Measurements from ENCODE around the gene DUSP16.

Gene DUSP16

GRCh38 chr12:12453635-12454034 lies 109.0 kb downstream of the DUSP16 start:
- Histone ChIP-seq H3K9me3 (ENCODE audit: insufficient read depth, low read depth, low read length) (no peaks in the 10 kb centered on the region), H3K9ac (ENCODE audit: low read length) (no peak overlapping the region), H2AK5ac (ENCODE audit: low read length) (no peak overlapping the region), H3K4me3 (ENCODE audit: low read depth, low read length) (no peak overlapping the region), H2BK120ac (ENCODE audit: insufficient read depth, low read length, poor library complexity) (no peak overlapping the region), H3K36me3 (ENCODE audit: control insufficient read depth in 1 of 2, insufficient read depth in 2 of 2, low read length in 2 of 2) (no peaks in the 10 kb centered on the region), H4K8ac (ENCODE audit: low read depth, low read length) (no peak overlapping the region), H3K4me1 (ENCODE audit: control insufficient read depth in 1 of 2, insufficient read depth in 2 of 2, low read length in 2 of 2) (no peaks in the 10 kb centered on the region), H3K14ac (ENCODE audit: low read length) (no peak overlapping the region), H2AFZ (ENCODE audit: insufficient read depth, low read length, poor library complexity) (no peak overlapping the region), H3K27me3 (ENCODE audit: insufficient read depth, low read length) (no peaks in the 10 kb centered on the region), H3K4ac (ENCODE audit: low read depth, low read length) (no peak overlapping the region), H3K18ac (ENCODE audit: low read length) (no peak overlapping the region), H4K91ac (ENCODE audit: low read depth, low read length) (no peak overlapping the region), H3K23ac (ENCODE audit: low read length) (no peak overlapping the region), H3K79me1 (ENCODE audit: low read length) (no peaks in the 10 kb centered on the region), H4K12ac (ENCODE audit: low read depth, low read length) (no peak overlapping the region), H2BK12ac (ENCODE audit: low read length) (no peak overlapping the region), H3K4me2 (ENCODE audit: low read length) (no peak overlapping the region), H3K27ac (ENCODE audit: low read depth, low read length) (no peak overlapping the region), H3K79me2 (ENCODE audit: control insufficient read depth, insufficient read depth, low read length, poor library complexity) (no peaks in the 10 kb centered on the region), H2BK5ac (ENCODE audit: low read depth, low read length, poor library complexity) (no peak overlapping the region)
- no peak for DNase-seq
- WGBS (ENCODE audit: extremely low coverage, insufficient coverage, insufficient read length), result no CpG with 5 or more reads among the region's 1 CpG

- no peak overlapping the region for H4K12ac ChIP-seq (ENCODE audit: low read depth, low read length)
- no peaks in the 10 kb centered on the region for H3K4me1 ChIP-seq (ENCODE audit: control insufficient read depth in 1 of 2, insufficient read depth in 2 of 2, low read length in 2 of 2)
- H4K91ac ChIP-seq (ENCODE audit: low read depth, low read length), result no peak overlapping the region
- WGBS (ENCODE audit: extremely low coverage, insufficient coverage, insufficient read length), result no CpG with 5 or more reads among the region's 21 CpGs
- no peaks in the 10 kb centered on the region for H3K79me2 ChIP-seq (ENCODE audit: control insufficient read depth, insufficient read depth, low read length, poor library complexity)
- no peak overlapping the region for H2AFZ ChIP-seq (ENCODE audit: insufficient read depth, low read length, poor library complexity)
- no peak overlapping the region for H2AK5ac ChIP-seq (ENCODE audit: low read length)
- H3K27me3 ChIP-seq (ENCODE audit: insufficient read depth, low read length), result no peaks in the 10 kb centered on the region
- H3K9ac ChIP-seq (ENCODE audit: low read length), result no peak overlapping the region
- no peak overlapping the region for H3K23ac ChIP-seq (ENCODE audit: low read length)
- no peak overlapping the region for H2BK120ac ChIP-seq (ENCODE audit: insufficient read depth, low read length, poor library complexity)
- no peak overlapping the region for H3K14ac ChIP-seq (ENCODE audit: low read length)
- no peaks in the 10 kb centered on the region for H3K36me3 ChIP-seq (ENCODE audit: control insufficient read depth in 1 of 2, insufficient read depth in 2 of 2, low read length in 2 of 2)
- no peak overlapping the region for H3K4me3 ChIP-seq (ENCODE audit: low read depth, low read length)
- H4K8ac ChIP-seq (ENCODE audit: low read depth, low read length), result no peak overlapping the region
- no peaks in the 10 kb centered on the region for H3K79me1 ChIP-seq (ENCODE audit: low read length)
- no peak overlapping the region for H3K18ac ChIP-seq (ENCODE audit: low read length)
- DNase-seq, result no peak
- H3K4me2 ChIP-seq (ENCODE audit: low read length), result no peak overlapping the region
- no peak overlapping the region for H3K4ac ChIP-seq (ENCODE audit: low read depth, low read length)
- no peak overlapping the region for H2BK12ac ChIP-seq (ENCODE audit: low read length)
- H2BK5ac ChIP-seq (ENCODE audit: low read depth, low read length, poor library complexity), result no peak overlapping the region
- no peaks in the 10 kb centered on the region for H3K9me3 ChIP-seq (ENCODE audit: insufficient read depth, low read depth, low read length)
- no peak overlapping the region for H3K27ac ChIP-seq (ENCODE audit: low read depth, low read length)
Measured at GRCh38 chr12:12452326-12452902, 110.2 kb downstream of the DUSP16 start.

DNA sequence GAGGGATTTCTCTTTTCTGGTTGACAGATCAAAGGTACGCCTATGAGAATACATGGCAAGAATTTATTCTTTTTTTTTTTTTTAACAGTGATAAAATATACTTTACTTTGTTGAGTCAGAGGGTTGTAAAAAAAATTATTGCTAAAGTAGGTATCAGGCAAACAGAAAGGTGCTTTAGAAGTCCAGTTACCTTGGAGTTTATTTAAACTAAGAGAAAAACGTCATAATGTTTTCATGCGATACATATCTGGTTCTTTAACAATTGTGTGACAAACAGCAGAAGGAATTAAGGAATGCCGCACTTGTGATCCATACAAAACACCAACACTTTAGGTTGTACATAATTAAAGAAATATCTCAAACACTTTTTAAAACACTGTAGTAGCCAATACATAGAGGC lies 111.6 kb downstream of the DUSP16 start:
- no peak overlapping the region for H2BK120ac ChIP-seq (ENCODE audit: insufficient read depth, low read length, poor library complexity)

DNA sequence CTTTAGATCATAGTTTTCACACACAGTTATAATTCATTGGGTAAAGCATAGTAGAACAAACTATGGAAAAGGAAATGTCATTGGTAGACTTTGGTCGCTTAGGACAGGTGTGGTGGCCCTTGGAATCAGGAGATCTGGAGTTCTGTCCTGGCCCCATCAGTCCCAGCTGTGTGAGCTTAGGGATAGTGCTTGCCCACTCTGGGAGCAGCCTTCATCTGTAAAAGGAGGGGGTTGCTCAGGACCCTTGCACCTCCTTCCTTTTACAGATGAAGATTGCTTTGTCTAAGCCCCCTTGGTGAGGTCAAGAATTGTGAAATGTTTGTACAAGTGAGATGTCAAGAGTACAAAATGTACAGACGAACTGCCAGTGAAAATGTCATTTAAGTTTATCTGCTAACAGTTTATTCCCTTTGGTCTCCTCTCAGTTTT lies 112.6 kb downstream of the DUSP16 start:
- H3K4me3 ChIP-seq (ENCODE audit: low read depth, low read length), result no peak overlapping the region
- no peak for DNase-seq
- H3K4me1 ChIP-seq (ENCODE audit: control insufficient read depth in 1 of 2, insufficient read depth in 2 of 2, low read length in 2 of 2), result no peaks in the 10 kb centered on the region
- H2AFZ ChIP-seq (ENCODE audit: insufficient read depth, low read length, poor library complexity), result no peak overlapping the region
- H3K14ac ChIP-seq (ENCODE audit: low read length), result no peak overlapping the region
- no peak overlapping the region for H4K91ac ChIP-seq (ENCODE audit: low read depth, low read length)
- no peaks in the 10 kb centered on the region for H3K79me2 ChIP-seq (ENCODE audit: control insufficient read depth, insufficient read depth, low read length, poor library complexity)
- H3K27ac ChIP-seq (ENCODE audit: low read depth, low read length), result no peak overlapping the region
- H3K79me1 ChIP-seq (ENCODE audit: low read length), result no peaks in the 10 kb centered on the region
- H4K12ac ChIP-seq (ENCODE audit: low read depth, low read length), result no peak overlapping the region
- H2BK120ac ChIP-seq (ENCODE audit: insufficient read depth, low read length, poor library complexity), result no peak overlapping the region
- H3K18ac ChIP-seq (ENCODE audit: low read length), result no peak overlapping the region
- no peak overlapping the region for H3K4me2 ChIP-seq (ENCODE audit: low read length)
- WGBS (ENCODE audit: extremely low coverage, insufficient coverage, insufficient read length), result no CpG with 5 or more reads among the region's 2 CpGs
- no peak overlapping the region for H3K4ac ChIP-seq (ENCODE audit: low read depth, low read length)
- no peak overlapping the region for H3K23ac ChIP-seq (ENCODE audit: low read length)
- no peak overlapping the region for H3K9ac ChIP-seq (ENCODE audit: low read length)
- no peaks in the 10 kb centered on the region for H3K9me3 ChIP-seq (ENCODE audit: insufficient read depth, low read depth, low read length)
- H2BK12ac ChIP-seq (ENCODE audit: low read length), result no peak overlapping the region
- no peak overlapping the region for H2AK5ac ChIP-seq (ENCODE audit: low read length)
- H2BK5ac ChIP-seq (ENCODE audit: low read depth, low read length, poor library complexity), result no peak overlapping the region
- H3K27me3 ChIP-seq (ENCODE audit: insufficient read depth, low read length), result no peaks in the 10 kb centered on the region
- no peak overlapping the region for H4K8ac ChIP-seq (ENCODE audit: low read depth, low read length)
- H3K36me3 ChIP-seq (ENCODE audit: control insufficient read depth in 1 of 2, insufficient read depth in 2 of 2, low read length in 2 of 2), result no peaks in the 10 kb centered on the region

More for the DNA sequence above, 111.6 kb downstream of the DUSP16 start:
- no peak overlapping the region for H3K4me2 ChIP-seq (ENCODE audit: low read length)
- no peak overlapping the region for H2BK12ac ChIP-seq (ENCODE audit: low read length)
- no peak overlapping the region for H3K18ac ChIP-seq (ENCODE audit: low read length)
- H4K91ac ChIP-seq (ENCODE audit: low read depth, low read length), result no peak overlapping the region
- no peak overlapping the region for H2AFZ ChIP-seq (ENCODE audit: insufficient read depth, low read length, poor library complexity)
- H3K23ac ChIP-seq (ENCODE audit: low read length), result no peak overlapping the region
- H4K8ac ChIP-seq (ENCODE audit: low read depth, low read length), result no peak overlapping the region
- H3K79me2 ChIP-seq (ENCODE audit: control insufficient read depth, insufficient read depth, low read length, poor library complexity), result no peaks in the 10 kb centered on the region
- H3K36me3 ChIP-seq (ENCODE audit: control insufficient read depth in 1 of 2, insufficient read depth in 2 of 2, low read length in 2 of 2), result no peaks in the 10 kb centered on the region
- H3K9ac ChIP-seq (ENCODE audit: low read length), result no peak overlapping the region
- H3K4ac ChIP-seq (ENCODE audit: low read depth, low read length), result no peak overlapping the region
- H4K12ac ChIP-seq (ENCODE audit: low read depth, low read length), result no peak overlapping the region
- H2AK5ac ChIP-seq (ENCODE audit: low read length), result no peak overlapping the region
- H3K4me3 ChIP-seq (ENCODE audit: low read depth, low read length), result no peak overlapping the region
- no peaks in the 10 kb centered on the region for H3K79me1 ChIP-seq (ENCODE audit: low read length)
- H2BK5ac ChIP-seq (ENCODE audit: low read depth, low read length, poor library complexity), result no peak overlapping the region
- no peak for DNase-seq
- H3K9me3 ChIP-seq (ENCODE audit: insufficient read depth, low read depth, low read length), result no peaks in the 10 kb centered on the region
- no peak overlapping the region for H3K14ac ChIP-seq (ENCODE audit: low read length)
- WGBS (ENCODE audit: extremely low coverage, insufficient coverage, insufficient read length), result no CpG with 5 or more reads among the region's 4 CpGs
- no peaks in the 10 kb centered on the region for H3K27me3 ChIP-seq (ENCODE audit: insufficient read depth, low read length)
- no peaks in the 10 kb centered on the region for H3K4me1 ChIP-seq (ENCODE audit: control insufficient read depth in 1 of 2, insufficient read depth in 2 of 2, low read length in 2 of 2)
- no peak overlapping the region for H3K27ac ChIP-seq (ENCODE audit: low read depth, low read length)
